WERI-Rb-1 (cell line): ENCODE data around the gene B4GALT2.

Experiments
- DNase-seq: peaks from one replicate; pipeline ENCODE4 v3.0.0-alpha.2; 2020
- H3K27ac ChIP-seq: fragments of 250-450 bp; sonication (Bioruptor Pico); 2 replicates; pipeline ENCODE4 v1.5.1; 2020; ENCODE audit warnings: mild to moderate bottlenecking, moderate library complexity
- H3K27me3 ChIP-seq: fragments of 250-450 bp; sonication (Bioruptor Pico); 2 replicates; pipeline ENCODE4 v1.5.1; 2021; ENCODE audit warnings: mild to moderate bottlenecking, low read depth, moderate library complexity; ENCODE audit not compliant: insufficient read depth, severe bottlenecking
- H3K36me3 ChIP-seq: fragments of 250-450 bp; sonication (Bioruptor Pico); 2 replicates; pipeline ENCODE4 v1.5.1; 2020; ENCODE audit warnings: mild to moderate bottlenecking, moderate library complexity
- H3K4me3 ChIP-seq: 2 replicates; pipeline ENCODE4 v1.5.1; 2011; ENCODE audit warnings: low read depth, mild to moderate bottlenecking, control low read depth, low read length
- H3K9me3 ChIP-seq: fragments of 250-450 bp; sonication (Bioruptor Pico); 2 replicates; pipeline ENCODE4 v1.5.1; 2021; ENCODE audit warnings: mild to moderate bottlenecking, moderate library complexity; ENCODE audit not compliant: severe bottlenecking
- CTCF ChIP-seq: IDR thresholded peaks from 2 replicates; pipeline ENCODE4 v1.5.1; 2011; ENCODE audit warnings: low read depth, mild to moderate bottlenecking, control low read depth, inconsistent platforms, low read length

B4GALT2 gene

DNA sequence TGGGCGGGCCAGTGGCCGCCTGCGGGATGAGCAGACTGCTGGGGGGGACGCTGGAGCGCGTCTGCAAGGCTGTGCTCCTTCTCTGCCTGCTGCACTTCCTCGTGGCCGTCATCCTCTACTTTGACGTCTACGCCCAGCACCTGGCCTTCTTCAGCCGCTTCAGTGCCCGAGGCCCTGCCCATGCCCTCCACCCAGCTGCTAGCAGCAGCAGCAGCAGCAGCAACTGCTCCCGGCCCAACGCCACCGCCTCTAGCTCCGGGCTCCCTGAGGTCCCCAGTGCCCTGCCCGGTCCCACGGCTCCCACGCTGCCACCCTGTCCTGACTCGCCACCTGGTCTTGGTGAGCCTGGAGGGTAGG, 2.1 kb downstream of the B4GALT2 start:
- TF ChIP-seq CTCF = no peak
- no peak overlapping the region for H3K4me3 ChIP-seq

GRCh38 chr1:43981636-43982035, 2.6 kb downstream of the B4GALT2 start:
- Histone ChIP-seq H3K36me3 (peaks cover 65% of the 10 kb centered on the region), H3K4me3 (no peak overlapping the region), H3K9me3 (no peaks in the 10 kb centered on the region), H3K27me3 (no peaks in the 10 kb centered on the region), H3K27ac (no peak overlapping the region)
- DNase-seq = no peak
- TF ChIP-seq CTCF = no peak

More for the DNA sequence above, 2.1 kb downstream of the B4GALT2 start:
- no peak for DNase-seq
- no peaks in the 10 kb centered on the region for H3K27me3 ChIP-seq
- H3K9me3 ChIP-seq = no peaks in the 10 kb centered on the region
- H3K27ac ChIP-seq = no peak overlapping the region
- H3K36me3 ChIP-seq = peaks cover 67% of the 10 kb centered on the region

DNA sequence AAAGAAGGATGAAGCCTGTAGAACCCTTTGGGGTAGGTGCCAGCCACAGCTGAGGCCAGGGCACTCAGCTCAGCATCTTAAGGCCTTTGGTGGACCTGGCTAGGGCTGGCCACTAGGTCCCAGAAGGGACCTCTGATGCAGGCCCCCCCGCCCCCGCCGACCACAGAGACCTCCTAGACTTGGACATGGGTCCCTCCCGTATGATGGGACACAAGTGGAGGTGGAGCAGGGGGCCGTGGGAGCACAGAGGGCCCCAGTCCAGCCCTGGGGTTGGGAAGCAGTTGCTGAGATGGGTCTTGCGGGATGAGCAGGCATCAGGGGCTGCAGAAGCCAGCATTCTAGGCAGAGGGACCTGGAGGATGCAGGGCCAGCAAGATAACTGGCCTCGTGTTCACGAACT, 3.2 kb downstream of the B4GALT2 start:
- Histone ChIP-seq H3K27ac (no peak overlapping the region), H3K36me3 (peaks cover 62% of the 10 kb centered on the region), H3K9me3 (no peaks in the 10 kb centered on the region), H3K4me3 (no peak overlapping the region), H3K27me3 (no peaks in the 10 kb centered on the region)
- DNase-seq = no peak
- TF ChIP-seq CTCF = no peak

DNA sequence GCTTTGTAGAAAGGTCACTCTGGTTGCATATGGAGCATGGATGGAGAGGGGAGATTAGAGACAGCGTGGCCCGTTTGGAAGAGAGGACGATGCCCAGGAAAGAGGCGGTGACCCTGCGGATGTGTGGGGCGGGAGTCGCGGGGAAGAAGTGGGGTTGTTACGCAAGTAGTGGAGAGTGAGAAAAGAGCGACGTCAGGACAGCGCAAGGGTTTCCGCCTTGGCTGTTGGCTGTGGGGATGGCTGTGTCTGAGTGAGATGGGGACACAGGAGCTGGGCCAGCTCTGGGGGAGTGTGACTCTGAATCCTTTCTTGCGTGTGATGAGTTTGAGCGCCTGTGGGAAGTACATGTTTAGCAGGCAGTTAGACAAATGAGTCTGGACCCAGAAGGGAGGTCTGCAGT, 3.8 kb downstream of the B4GALT2 start:
- H3K27me3 ChIP-seq = no peaks in the 10 kb centered on the region
- H3K27ac ChIP-seq = no peak overlapping the region
- H3K4me3 ChIP-seq = no peak overlapping the region
- DNase-seq = no peak
- TF ChIP-seq CTCF = no peak
- H3K9me3 ChIP-seq = no peaks in the 10 kb centered on the region
- H3K36me3 ChIP-seq = peaks cover 60% of the 10 kb centered on the region

- Histone ChIP-seq H3K9me3 (no peaks in the 10 kb centered on the region), H3K27ac (no peak overlapping the region), H3K27me3 (no peaks in the 10 kb centered on the region), H3K4me3 (no peak overlapping the region), H3K36me3 (peaks cover 54% of the 10 kb centered on the region)
- no peak for TF ChIP-seq CTCF
- DNase-seq = no peak
These were observed 4.4 kb downstream of the B4GALT2 start for GRCh38 chr1:43983253-43983899.

DNA sequence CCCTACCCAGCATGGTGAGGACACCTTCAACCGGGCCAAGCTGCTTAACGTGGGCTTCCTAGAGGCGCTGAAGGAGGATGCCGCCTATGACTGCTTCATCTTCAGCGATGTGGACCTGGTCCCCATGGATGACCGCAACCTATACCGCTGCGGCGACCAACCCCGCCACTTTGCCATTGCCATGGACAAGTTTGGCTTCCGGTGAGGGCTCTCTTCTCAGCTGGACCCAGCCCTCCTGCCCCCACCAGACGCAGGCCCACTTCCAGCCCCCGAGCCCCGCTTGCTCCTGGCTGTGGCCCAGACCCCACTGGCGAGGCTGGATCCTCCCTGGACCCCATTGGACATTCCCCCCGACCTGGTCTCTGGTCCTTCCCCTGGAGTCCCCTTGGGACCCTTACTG, 5.8 kb downstream of the B4GALT2 start:
- H3K9me3 ChIP-seq = no peaks in the 10 kb centered on the region
- no peak overlapping the region for H3K4me3 ChIP-seq
- no peak for DNase-seq
- peaks cover 54% of the 10 kb centered on the region for H3K36me3 ChIP-seq
- H3K27ac ChIP-seq = no peak overlapping the region
- TF ChIP-seq CTCF = no peak
- no peaks in the 10 kb centered on the region for H3K27me3 ChIP-seq
